ENCODE results near the gene DTX1.

DTX1 gene

GRCh38 chr12:113055594-113056380 is 743 bp upstream of the DTX1 start:
- DNase-seq (ENCODE audit: low read depth) = no peak

GRCh38 chr12:113056381-113056630 is 224 bp upstream of the DTX1 start:
- DNase-seq (ENCODE audit: low read depth) = no peak

GRCh38 chr12:113057565-113058485 is 1.3 kb downstream of the DTX1 start:
- DNase-seq (ENCODE audit: low read depth) = no peak

DNA sequence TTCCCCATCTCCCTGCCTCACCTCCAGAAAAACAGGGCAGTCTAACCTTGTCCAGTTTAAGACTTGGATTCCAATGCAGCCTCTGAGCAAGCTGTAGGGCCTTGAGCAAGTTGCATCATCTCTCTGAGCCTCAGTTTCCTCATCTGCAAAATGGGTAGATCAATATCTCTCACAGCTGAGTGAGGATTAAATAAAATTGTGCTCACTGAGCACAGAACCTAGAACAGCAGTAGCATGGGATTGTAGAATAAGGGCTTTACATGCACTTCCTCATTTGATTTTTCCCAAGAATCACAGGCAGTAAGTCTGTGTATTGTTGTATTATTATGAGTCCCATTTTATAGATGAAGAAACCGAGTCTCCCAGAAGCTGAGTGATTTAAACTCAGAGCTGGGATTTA is 2.0 kb downstream of the DTX1 start:
- no peak for DNase-seq (ENCODE audit: low read depth)

- DNase-seq (ENCODE audit: low read depth) = no peak
Observed at GRCh38 chr12:113059071-113059595, 2.6 kb downstream of the DTX1 start.

DNA sequence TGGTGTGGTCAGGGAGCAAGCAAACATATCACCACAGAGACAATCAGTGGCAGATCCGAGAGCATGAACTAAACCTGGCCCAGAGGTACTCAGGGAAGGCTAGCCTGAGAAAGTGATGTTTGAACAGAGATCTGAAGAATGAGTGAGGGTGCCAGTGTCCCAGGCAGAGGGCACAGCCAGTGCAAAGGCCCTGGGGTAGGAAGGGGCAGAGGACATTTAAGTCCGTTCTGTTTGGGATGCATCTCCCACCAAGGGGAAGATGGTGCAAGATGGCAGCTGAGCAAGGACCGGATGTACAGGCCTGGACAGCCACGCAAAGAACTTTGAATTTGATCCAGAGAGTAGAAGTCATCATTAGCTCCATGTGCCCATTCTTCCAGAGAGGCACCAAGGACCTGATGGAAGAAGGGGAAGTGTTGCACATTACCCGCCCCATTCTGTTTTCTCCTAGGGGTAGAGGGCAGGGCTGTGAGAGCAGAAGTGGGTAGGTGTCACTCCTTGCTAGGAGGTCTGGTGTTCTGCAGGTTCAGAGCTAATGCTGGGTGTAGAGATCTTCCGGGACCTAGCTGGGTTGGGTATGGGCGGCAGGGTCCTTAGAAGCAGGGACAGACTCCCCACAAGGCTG is 3.9 kb downstream of the DTX1 start:
- DNase-seq (ENCODE audit: low read depth) = no peak

DNA sequence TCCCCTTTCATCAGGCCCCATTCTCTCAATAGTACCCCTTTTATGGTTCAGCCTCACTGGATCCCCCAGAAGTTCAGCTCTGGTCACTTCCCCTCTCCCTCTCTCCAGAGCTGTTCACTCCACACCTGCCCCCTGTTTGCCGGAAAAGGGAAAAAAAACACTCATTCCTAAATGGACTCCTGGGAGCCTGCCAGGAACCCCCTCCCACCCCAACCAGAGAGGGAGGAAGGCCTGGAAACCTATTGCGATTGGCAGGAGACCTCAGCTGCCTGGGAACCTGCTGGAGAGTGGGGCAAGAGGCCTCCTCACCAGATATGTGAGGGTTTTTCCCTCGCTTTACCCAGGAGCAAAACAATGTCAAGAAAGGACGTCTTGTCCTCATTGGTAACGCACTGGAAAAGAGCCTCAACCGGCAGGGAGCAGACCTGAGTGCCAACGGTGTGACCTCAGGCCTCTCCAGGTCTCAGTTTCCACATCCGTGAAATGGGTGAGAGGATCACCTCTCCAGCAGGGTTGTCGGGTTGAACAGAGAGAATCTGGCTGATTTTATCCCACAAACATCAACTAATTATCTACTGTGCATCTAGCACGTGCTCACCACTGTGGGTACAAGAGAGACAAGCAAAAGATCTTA is 4.6 kb downstream of the DTX1 start:
- DNase-seq (ENCODE audit: low read depth) = no peak

DNA sequence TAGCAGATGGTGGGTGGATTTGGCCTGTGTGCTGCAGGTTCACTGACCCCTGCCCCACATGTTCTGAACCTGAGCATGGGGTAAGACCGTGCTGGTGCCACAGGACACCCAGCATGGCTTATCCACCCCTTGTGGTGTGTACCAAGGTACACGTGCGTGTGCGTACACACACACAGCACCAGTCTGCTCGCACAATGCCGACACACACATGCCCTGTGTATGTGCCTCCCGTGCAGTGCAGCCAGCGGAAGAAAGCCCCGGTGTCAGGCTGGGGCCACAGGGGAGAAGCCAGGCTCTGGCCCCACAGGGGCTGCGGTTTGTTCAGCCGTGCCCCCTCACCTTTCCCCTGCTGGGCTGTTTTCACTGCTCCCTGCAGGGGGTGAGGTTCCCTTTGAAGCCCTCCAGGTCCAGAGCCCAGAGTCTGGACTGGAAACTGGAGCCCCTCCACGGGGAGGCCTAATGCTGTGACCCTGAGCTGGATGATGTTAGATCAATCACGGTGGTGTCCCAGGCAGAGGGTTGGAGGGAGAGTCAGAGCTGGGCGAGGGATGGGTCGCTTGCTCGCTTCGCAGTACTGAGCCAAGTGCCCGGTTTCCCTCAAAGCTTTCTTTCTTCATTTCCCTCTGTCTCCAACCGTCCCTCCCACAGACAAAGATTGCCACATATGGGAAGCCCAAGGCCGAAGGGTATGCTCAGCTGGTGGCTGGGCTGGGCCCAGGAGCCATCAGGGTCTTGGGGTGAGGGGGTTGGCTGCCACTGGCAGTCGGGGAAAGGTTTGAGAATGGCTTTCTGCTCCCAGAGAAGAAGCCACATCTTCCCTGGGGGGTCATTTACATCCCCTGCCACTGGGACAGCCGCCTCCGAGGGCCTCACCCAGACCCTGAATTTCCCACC is 6.2 kb downstream of the DTX1 start:
- DNase-seq (ENCODE audit: low read depth) = no peak

DNA sequence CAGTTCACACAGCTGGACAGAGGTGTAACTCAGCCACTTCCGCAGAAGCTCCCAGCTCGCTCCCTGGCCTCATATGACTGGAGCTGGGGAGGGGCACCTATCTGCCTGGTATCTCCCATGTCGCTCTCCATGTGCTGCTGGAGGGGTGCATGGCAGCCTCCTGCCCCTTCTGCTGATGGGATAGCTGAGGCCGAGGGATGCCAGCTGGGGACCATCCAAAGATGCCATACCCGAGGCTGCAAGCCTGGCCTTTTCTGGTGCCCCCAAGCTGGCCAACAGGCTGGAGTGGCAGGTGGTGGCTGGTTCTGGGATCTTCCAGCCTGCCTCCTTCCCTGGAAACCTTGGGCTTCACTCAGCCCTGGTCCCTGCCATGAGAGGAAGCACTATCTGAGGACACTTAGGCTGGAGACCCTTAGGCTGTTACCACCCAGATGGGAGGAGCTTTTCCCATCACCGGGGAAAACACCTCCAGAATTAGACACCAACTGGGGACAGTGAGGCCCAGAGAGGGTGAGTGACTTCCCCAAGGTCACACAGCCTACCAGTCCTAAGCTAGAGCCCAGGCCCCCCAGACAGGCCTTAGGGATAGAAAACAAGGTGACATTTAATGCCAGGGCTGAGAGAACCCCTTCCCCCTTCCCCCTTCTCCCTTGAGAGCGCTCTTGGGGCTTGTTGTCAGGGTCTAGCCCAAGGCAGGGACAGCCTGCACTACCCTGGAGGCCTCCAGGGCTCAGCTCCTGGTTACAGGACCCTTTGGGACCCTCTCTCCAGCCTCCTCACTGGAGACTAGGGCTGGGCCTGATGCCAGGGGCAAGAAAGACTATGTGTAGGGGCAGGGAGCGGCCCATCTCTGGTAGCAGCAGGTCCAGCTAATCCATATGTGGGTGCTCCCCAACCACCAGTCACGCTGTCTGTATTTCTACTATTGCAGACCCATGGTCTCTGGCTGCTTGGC is 7.1 kb downstream of the DTX1 start:
- no peak for DNase-seq (ENCODE audit: low read depth)

- DNase-seq (ENCODE audit: low read depth) = no peak
Observed at GRCh38 chr12:113064395-113065125, 8.0 kb downstream of the DTX1 start.

DNA sequence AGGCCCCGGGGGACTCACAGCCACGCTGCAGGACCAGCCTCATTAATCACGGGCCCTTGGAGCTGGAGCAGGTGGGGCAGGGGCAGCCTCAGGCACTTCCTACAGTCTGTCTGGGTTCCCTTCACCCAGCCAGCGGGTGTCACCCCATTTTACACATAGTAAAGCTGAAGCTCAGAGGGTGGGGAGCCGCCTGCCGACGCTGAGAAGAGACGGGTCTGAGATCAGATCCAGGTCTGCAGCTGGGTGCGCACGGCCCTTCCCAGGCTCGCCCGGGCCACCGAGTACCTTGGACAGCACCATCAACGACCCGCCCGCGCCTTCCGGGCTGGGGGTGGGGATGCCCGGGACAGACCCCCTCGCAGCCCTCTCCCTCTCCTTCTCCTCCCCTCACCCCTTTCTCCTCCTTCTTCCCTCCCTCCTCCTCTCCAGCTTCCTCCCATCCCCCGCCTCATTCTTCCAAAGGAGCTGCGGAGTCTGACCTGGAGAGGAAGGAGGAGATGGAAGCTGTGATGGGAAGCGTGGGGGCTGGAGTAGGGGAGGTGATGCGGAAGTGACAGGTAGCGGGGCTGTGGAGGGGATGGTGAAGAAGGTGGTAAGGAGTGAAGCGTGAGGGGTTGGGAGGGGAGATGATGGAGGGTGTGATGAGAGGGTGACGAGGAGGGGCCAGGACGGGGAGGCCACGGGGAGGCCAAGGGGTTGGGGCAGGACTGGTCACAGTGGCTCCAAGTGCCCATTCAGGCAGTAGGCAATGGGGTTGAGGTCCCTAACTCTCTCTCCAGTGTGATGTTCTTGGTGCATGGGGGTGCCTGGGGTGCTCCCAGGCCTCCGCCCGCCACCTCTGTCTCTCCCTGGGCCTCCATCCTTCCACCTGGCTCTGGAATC is 8.8 kb downstream of the DTX1 start:
- no peak for DNase-seq (ENCODE audit: low read depth)

DNA sequence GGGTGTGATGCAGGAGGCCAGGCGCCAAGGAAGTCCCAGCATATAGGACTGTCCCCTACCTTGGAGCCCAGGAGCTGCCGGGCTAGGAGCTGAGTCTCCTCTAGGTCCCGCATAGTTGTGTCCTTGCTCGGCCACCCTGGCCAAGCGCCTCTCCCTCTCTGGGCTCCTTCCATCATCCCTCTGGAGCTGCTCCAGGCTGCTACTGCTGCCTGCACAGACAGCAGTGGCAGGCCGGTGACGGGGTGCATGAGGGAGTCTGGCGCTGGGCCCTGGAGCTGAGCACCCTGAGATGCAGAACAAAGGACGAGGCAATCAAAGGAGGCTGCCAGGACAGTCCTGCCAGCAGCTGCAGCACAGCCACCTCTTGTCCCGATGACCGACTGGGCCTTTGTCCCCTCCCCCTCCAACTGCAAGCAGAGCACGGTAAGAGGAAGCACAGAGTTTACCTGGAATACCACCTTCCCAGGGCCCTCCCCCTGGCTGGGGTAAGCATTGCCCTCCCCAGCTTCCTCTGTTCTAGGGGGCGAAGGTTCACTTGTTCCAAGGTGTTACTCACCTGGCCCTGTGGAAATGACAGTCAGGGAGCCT is 10.4 kb downstream of the DTX1 start:
- no peak for DNase-seq (ENCODE audit: low read depth)

GRCh38 chr12:113067987-113068935 is 11.7 kb downstream of the DTX1 start:
- no peak for DNase-seq (ENCODE audit: low read depth)

GRCh38 chr12:113069149-113069548 is 12.6 kb downstream of the DTX1 start:
- no peak for DNase-seq (ENCODE audit: low read depth)

GRCh38 chr12:113069751-113070116 is 13.2 kb downstream of the DTX1 start:
- DNase-seq (ENCODE audit: low read depth) = no peak

- DNase-seq (ENCODE audit: low read depth) = no peak
Observed at GRCh38 chr12:113070117-113070906, 13.8 kb downstream of the DTX1 start.

Measured in stimulated activated CD8-positive, alpha-beta memory T cell treated with anti-CD3 and anti-CD28 coated beads, Interleukin-12 subunit alpha, Interleukin-12 subunit beta, amount 100 ng/mL, for 4 hours (primary cell).